Endothelial cell of umbilical vein (primary cell): Measurements from ENCODE around the gene SGMS2. TPM values are rescaled to one million over a fixed set of nuclear protein-coding genes. Genes with fewer than 3 reads are reported as not detected.

Experiments
- BruUV-seq: library from RNA; stranded (reverse); fragments of 400-500 nt; replicated peaks from 2 replicates; lab custom pipeline; 2021; lab: Mats Ljungman, UMichigan
- CTCF ChIA-PET: fragments of 300-600, 350-600 bp; sonication (Branson Sonifier 250); formaldehyde crosslinking; loops from one replicate; lab custom pipeline; 2021; ENCODE audit warnings: antibody characterized with exemption, inconsistent platforms; lab: Charles Lee
- POLR2A ChIA-PET: fragments of 300-600, 350-600 bp; sonication (Branson Sonifier 250); formaldehyde crosslinking; loops from one replicate; lab custom pipeline; 2021; ENCODE audit warnings: antibody characterized with exemption, inconsistent platforms; lab: Charles Lee
- DNase-seq: peaks from one replicate; pipeline ENCODE4 v3.0.0-alpha.2; 2011; ENCODE audit warnings: low read depth, low spot score
- FAIRE-seq: peaks from 2 replicates; lab custom pipeline; 2011; peaks lifted over from hg19 to GRCh38; lab: Jason Lieb, UNC
- H2AFZ ChIP-seq: 2 replicates; pipeline ENCODE4 v1.6.0; 2012; ENCODE audit warnings: low read depth, low read length, control low read depth, inconsistent platforms
- H3K27ac ChIP-seq: 2 replicates; pipeline ENCODE4 v1.5.1; 2011; ENCODE audit warnings: low read depth, mild to moderate bottlenecking, control low read depth, low read length, moderate library complexity; ENCODE audit not compliant: insufficient read depth
- H3K27me3 ChIP-seq, 2 experiments: 2 replicates each; pipeline versions ENCODE4 v1.6.0 to v1.6.1; 2011; ENCODE audit warnings: low read length in 2 of 2, mixed read lengths in 1 of 2; ENCODE audit not compliant: control insufficient read depth in 2 of 2, insufficient read depth in 2 of 2
- H3K36me3 ChIP-seq, 2 experiments: 2 replicates in 1 of 2; 3 replicates in 1 of 2; pipeline ENCODE4 v1.5.1; 2011; ENCODE audit warnings: low read length in 2 of 2, mild to moderate bottlenecking in 1 of 2, moderate library complexity in 1 of 2; ENCODE audit not compliant: control insufficient read depth in 2 of 2, insufficient read depth in 2 of 2; ENCODE audit errors: extremely low read depth in 1 of 2
- H3K4me1 ChIP-seq: 3 replicates; pipeline ENCODE4 v1.5.1; 2011; ENCODE audit warnings: mild to moderate bottlenecking, low read length; ENCODE audit not compliant: control insufficient read depth, insufficient read depth; ENCODE audit errors: extremely low read depth
- H3K4me2 ChIP-seq: 2 replicates; pipeline ENCODE4 v1.6.1; 2011; ENCODE audit warnings: low read length, control low read depth, mixed read lengths; ENCODE audit not compliant: insufficient read depth
- H3K4me3 ChIP-seq, 3 experiments: fragments of 200-600 bp in 1 of 3; sonication (generic), shearing (Covaris generic) in 1 of 3; replicated peaks in 1 of 3; 2 replicates each; pipeline ENCODE4 v1.5.1; 2011 to 2016; ENCODE audit warnings: control low read depth in 3 of 3, low read length in 3 of 3, mild to moderate bottlenecking in 2 of 3, inconsistent platforms in 1 of 3, low read depth in 1 of 3, moderate library complexity in 1 of 3; ENCODE audit not compliant: insufficient read depth in 1 of 3
- H3K79me2 ChIP-seq: 2 replicates; pipeline ENCODE4 v1.6.0; 2012; ENCODE audit warnings: low read length, inconsistent platforms; ENCODE audit not compliant: control insufficient read depth, insufficient read depth
- H3K9ac ChIP-seq: replicated peaks from 2 replicates; pipeline ENCODE3; 2011; ENCODE audit warnings: low read length, control low read depth; ENCODE audit not compliant: insufficient read depth; ENCODE audit errors: extremely low read depth
- H3K9me1 ChIP-seq: replicated peaks from 3 replicates; pipeline ENCODE4 v1.6.0; 2011; ENCODE audit warnings: mild to moderate bottlenecking, low read length; ENCODE audit not compliant: control insufficient read depth, insufficient read depth; ENCODE audit errors: extremely low read depth
- H3K9me3 ChIP-seq: replicated peaks from 2 replicates; pipeline ENCODE4 v1.5.1; 2012; ENCODE audit warnings: low read length, inconsistent platforms; ENCODE audit not compliant: control insufficient read depth, insufficient read depth
- H4K20me1 ChIP-seq: replicated peaks from 2 replicates; pipeline ENCODE3; 2011; ENCODE audit warnings: mild to moderate bottlenecking, low read length; ENCODE audit not compliant: control insufficient read depth, insufficient read depth; ENCODE audit errors: extremely low read depth
- CTCF ChIP-seq, 2 donors: IDR thresholded peaks; 1 replicate in 1 of 2; 2 replicates in 1 of 2; pipeline ENCODE4 v1.5.1; 2011; ENCODE audit warnings: low read length in 2 of 2, mild to moderate bottlenecking in 2 of 2, moderate library complexity in 2 of 2, control low read depth in 1 of 2, inconsistent platforms in 1 of 2, low read depth in 1 of 2; ENCODE audit not compliant: insufficient read depth in 1 of 2; ENCODE audit errors: extremely low read depth in 1 of 2
- EZH2 ChIP-seq: IDR thresholded peaks from 2 replicates; pipeline ENCODE4 v1.6.1; 2012; ENCODE audit warnings: borderline replicate concordance, low read depth, mild to moderate bottlenecking, moderate library complexity, low read length, inconsistent platforms; ENCODE audit not compliant: severe bottlenecking
- FOS ChIP-seq: IDR thresholded peaks from 2 replicates; pipeline ENCODE4 v1.6.1; 2011; ENCODE audit warnings: mild to moderate bottlenecking, low read length, moderate library complexity, borderline replicate concordance; ENCODE audit not compliant: insufficient read depth
- GATA2 ChIP-seq: IDR thresholded peaks from 2 replicates; pipeline ENCODE4 v1.7.0; 2011; ENCODE audit warnings: low read depth, mild to moderate bottlenecking, moderate library complexity, mixed read lengths, low read length; ENCODE audit not compliant: insufficient read length, insufficient read depth
- JUN ChIP-seq: IDR thresholded peaks from 2 replicates; pipeline ENCODE4 v1.6.1; 2011; ENCODE audit warnings: borderline replicate concordance, low read depth; ENCODE audit not compliant: insufficient read length, insufficient read depth
- MAX ChIP-seq: IDR thresholded peaks from 2 replicates; pipeline ENCODE4 v1.6.1; 2011; ENCODE audit not compliant: insufficient read depth, insufficient read length
- MYC ChIP-seq: IDR thresholded peaks from one replicate; pipeline ENCODE4 v1.6.1; 2011; ENCODE audit warnings: mild to moderate bottlenecking, low read depth, low read length
- POLR2A ChIP-seq: IDR thresholded peaks from 2 replicates; pipeline ENCODE4 v1.6.1; 2012; ENCODE audit warnings: low read depth, mild to moderate bottlenecking, control low read depth, low read length
- POLR2AphosphoS5 ChIP-seq: IDR thresholded peaks from 2 replicates; pipeline ENCODE4 v1.6.1; 2012; ENCODE audit warnings: low read depth, mild to moderate bottlenecking, control low read depth, low read length, moderate library complexity; ENCODE audit not compliant: insufficient read depth
- dilution Hi-C: fragments of 300-500 bp; cut with MboI; formaldehyde crosslinking; loops from one replicate; pipeline ENCODE4 v1.15.0; 2019; ENCODE audit warnings: low sequenced_read_pairs; ENCODE audit not compliant: extremely low pct_ligation_motif_present
- intact Hi-C: fragments of 100-400 bp; cut with micrococcal nuclease; formaldehyde crosslinking; loops from one replicate; pipeline ENCODE4 v1.10.0; 2022
- polyA plus RNA-seq, 4 experiments: library from polyadenylated mRNA; depleted of rRNA in 3 of 4; stranded (reverse) in 3 of 4; unstranded in 1 of 4; fragments of >200 nt; gene quantifications; 2 replicates each; pipeline versions ENCODE4 v1.2.1 to v1.2.3, GENCODE V29; 2011 to 2012; ENCODE audit warnings: missing spikeins in 1 of 4
- total RNA-seq: library from RNA; stranded (reverse); gene quantifications from 2 replicates; pipeline ENCODE4 v1.2.3, GENCODE V29; 2021

Gene SGMS2
- total and polyA plus RNA-seq, 2 donors (not counting 3 experiments of a cell fraction or from before 2014, with no cell fraction given) = 33.0 to 33.2 TPM

GRCh38 chr4:107894138-107894603 lies 69.4 kb downstream of the SGMS2 start:
- H3K4me3 ChIP-seq = no peak overlapping the region
- intact Hi-C loops = loop anchor here (10.0 kb wide), 1 partner anchor 769 kb away; no protein-coding TSS in a partner anchor
- H3K27me3 ChIP-seq = no peaks in the 10 kb centered on the region
- no peak for FAIRE-seq
- no peak overlapping the region for H3K4me2 ChIP-seq
- CTCF ChIA-PET = interaction anchor here (0.9 to 2.9 kb wide), 5 partner anchors 8 to 70 kb away, joined by 3 to 12 read pairs (median 7); partner anchors contain the start of gene SGMS2
- peaks cover 34% of the 10 kb centered on the region for H3K4me1 ChIP-seq
- H3K9me3 ChIP-seq = no peaks in the 10 kb centered on the region
- H4K20me1 ChIP-seq = no peaks in the 10 kb centered on the region
- POLR2A ChIA-PET = interaction anchor here (2.5 kb wide), 1 partner anchor 70 kb away, joined by 9 read pairs; the partner anchor contains the start of gene SGMS2
- no peak overlapping the region for H2AFZ ChIP-seq
- no peak for DNase-seq
- TF ChIP-seq MAX (no peak), POLR2AphosphoS5 (no peak), POLR2A (no peak), MYC (no peak), EZH2 (no peak), JUN (no peak), CTCF (IDR thresholded peaks at IDR 0.05; ENCODE audit: extremely low read depth in 1 of 2, insufficient read depth in 1 of 2, low read depth in 1 of 2, low read length in 2 of 2) (no peak), FOS (no peak), GATA2 (no peak)
- dilution Hi-C loops = no loop called here
- no TSS peak for BruUV-seq
- H3K9ac ChIP-seq = no peak overlapping the region
- no peaks in the 10 kb centered on the region for H3K9me1 ChIP-seq
- H3K27ac ChIP-seq = no peak overlapping the region
- peaks cover 15% of the 10 kb centered on the region for H3K79me2 ChIP-seq
- no peaks in the 10 kb centered on the region for H3K36me3 ChIP-seq
